CD8-positive, alpha-beta memory T cell (primary cell): Measurements from ENCODE around the gene UNC5B. TPM values are rescaled to one million over a fixed set of nuclear protein-coding genes. Genes with fewer than 3 reads are reported as not detected.

Experiments used
- CTCF ChIA-PET: fragments of 350-600 bp; sonication (Branson Sonifier 250); formaldehyde crosslinking; loops from one replicate; lab custom pipeline; 2021; ENCODE audit warnings: antibody characterized with exemption; lab: Charles Lee
- POLR2A ChIA-PET: fragments of 350-600 bp; sonication (Branson Sonifier 250); formaldehyde crosslinking; loops from one replicate; lab custom pipeline; 2021; ENCODE audit warnings: antibody characterized with exemption; lab: Charles Lee
- DNase-seq, 5 donors: peaks; one replicate each; pipeline versions ENCODE4 v3.0.0 to v3.0.0-alpha.2; 2020 to 2022; ENCODE audit warnings: mixed read lengths in 1 of 5
- H3K27ac ChIP-seq: one replicate; pipeline ENCODE4 v1.7.0; 2013; ENCODE audit warnings: low read depth, mild to moderate bottlenecking, low read length, moderate library complexity
- H3K27me3 ChIP-seq: 2 replicates; pipeline ENCODE4 v1.7.0; 2013; ENCODE audit warnings: low read length, mild to moderate bottlenecking; ENCODE audit not compliant: insufficient read depth, poor library complexity, severe bottlenecking
- H3K36me3 ChIP-seq: 2 replicates; pipeline ENCODE4 v1.7.0; 2013; ENCODE audit warnings: mild to moderate bottlenecking, low read length, moderate library complexity; ENCODE audit not compliant: insufficient read depth
- H3K4me1 ChIP-seq: 2 replicates; pipeline ENCODE4 v1.7.0; 2013; ENCODE audit warnings: mild to moderate bottlenecking, low read length, moderate library complexity; ENCODE audit not compliant: insufficient read depth
- H3K4me3 ChIP-seq: 2 replicates; pipeline ENCODE4 v1.7.0; 2013; ENCODE audit warnings: mild to moderate bottlenecking, low read length
- H3K9me3 ChIP-seq: 2 replicates; pipeline ENCODE4 v1.7.0; 2013; ENCODE audit warnings: mild to moderate bottlenecking, low read length
- H3K27ac Mint-ChIP-seq, 8 donors: one replicate each; pipeline ENCODE4 v1.8.0; 2020 to 2021; ENCODE audit warnings: mixed read lengths in 8 of 8, mild to moderate bottlenecking in 6 of 8, inconsistent platforms in 3 of 8, moderate library complexity in 3 of 8
- H3K27me3 Mint-ChIP-seq, 2 donors: one replicate each; pipeline ENCODE4 v1.8.0; 2020 to 2021; ENCODE audit warnings: mixed read lengths in 2 of 2, mild to moderate bottlenecking in 1 of 2, moderate library complexity in 1 of 2
- H3K36me3 Mint-ChIP-seq, 3 donors: one replicate each; pipeline ENCODE4 v1.8.0; 2020 to 2021; ENCODE audit warnings: mixed read lengths in 3 of 3, inconsistent platforms in 1 of 3, mild to moderate bottlenecking in 1 of 3
- H3K4me1 Mint-ChIP-seq, 3 donors: one replicate each; pipeline ENCODE4 v1.8.0; 2020 to 2021; ENCODE audit warnings: mixed read lengths in 3 of 3, inconsistent platforms in 1 of 3, mild to moderate bottlenecking in 1 of 3
- H3K4me3 Mint-ChIP-seq, 7 donors: one replicate each; pipeline ENCODE4 v1.8.0; 2020 to 2021; ENCODE audit warnings: mixed read lengths in 7 of 7, mild to moderate bottlenecking in 6 of 7, moderate library complexity in 4 of 7, inconsistent platforms in 2 of 7
- H3K9me3 Mint-ChIP-seq, 5 donors: one replicate each; pipeline ENCODE4 v1.8.0; 2020 to 2022; ENCODE audit warnings: mixed read lengths in 5 of 5, mild to moderate bottlenecking in 3 of 5, moderate library complexity in 2 of 5, inconsistent platforms in 1 of 5
- polyA plus RNA-seq: library from polyadenylated mRNA; unstranded; fragments of 300-500 nt; fragmentation: Illumina TruSeq; gene quantifications from one replicate; pipeline ENCODE4 v1.2.3, GENCODE V29; 2021
- total RNA-seq, 2 experiments: library from RNA; stranded (reverse); gene quantifications; one replicate each; pipeline ENCODE4 v1.2.3, GENCODE V29; 2021

UNC5B gene
- total and polyA plus RNA-seq, 3 experiments from 2014 or later, result 0.06 to 0.13 (median 0.11) TPM

- Mint-ChIP-seq H3K4me1 (no peaks in the 10 kb centered on the region), H3K4me3 (no peak overlapping the region), H3K36me3 (no peaks in the 10 kb centered on the region), H3K27ac (no peak overlapping the region), H3K9me3 (peaks cover 0 to 14% (median 2%) of the 10 kb centered on the region in 5 donors), H3K27me3 (peaks cover 15 to 45% of the 10 kb centered on the region in 2 donors)
- H3K27me3 ChIP-seq, result no peaks in the 10 kb centered on the region
- CTCF ChIA-PET, result no interaction called here
- no peak overlapping the region for H3K4me3 ChIP-seq
- POLR2A ChIA-PET, result no interaction called here
- H3K4me1 ChIP-seq, result no peaks in the 10 kb centered on the region
- H3K9me3 ChIP-seq, result no peaks in the 10 kb centered on the region
- no peak for DNase-seq
- H3K27ac ChIP-seq, result no peak overlapping the region
- no peaks in the 10 kb centered on the region for H3K36me3 ChIP-seq
These were observed 10.1 kb upstream of the UNC5B start for GRCh38 chr10:71202314-71202713.

GRCh38 chr10:71203124-71203523 lies 9.2 kb upstream of the UNC5B start:
- H3K27ac ChIP-seq, result no peak overlapping the region
- ChIA-PET POLR2A (no interaction called here), CTCF (no interaction called here)
- no peaks in the 10 kb centered on the region for H3K4me1 ChIP-seq
- DNase-seq, result no peak
- no peak overlapping the region for H3K4me3 ChIP-seq
- peaks cover 15 to 54% of the 10 kb centered on the region in 2 donors for H3K27me3 Mint-ChIP-seq
- H3K27me3 ChIP-seq, result no peaks in the 10 kb centered on the region
- H3K36me3 Mint-ChIP-seq, result no peaks in the 10 kb centered on the region
- no peak overlapping the region for H3K4me3 Mint-ChIP-seq
- no peaks in the 10 kb centered on the region for H3K9me3 ChIP-seq
- no peak overlapping the region for H3K27ac Mint-ChIP-seq
- peaks cover 0 to 9% (median 2%) of the 10 kb centered on the region in 5 donors for H3K9me3 Mint-ChIP-seq
- H3K4me1 Mint-ChIP-seq, result no peaks in the 10 kb centered on the region
- no peaks in the 10 kb centered on the region for H3K36me3 ChIP-seq

- peaks cover 0 to 4% (median 2%) of the 10 kb centered on the region in 5 donors for H3K9me3 Mint-ChIP-seq
- ChIA-PET CTCF (no interaction called here), POLR2A (no interaction called here)
- no peak overlapping the region for H3K27ac Mint-ChIP-seq
- H3K4me1 Mint-ChIP-seq, result no peaks in the 10 kb centered on the region
- no peak overlapping the region for H3K27ac ChIP-seq
- DNase-seq, result no peak
- H3K27me3 ChIP-seq, result no peaks in the 10 kb centered on the region
- no peaks in the 10 kb centered on the region for H3K36me3 ChIP-seq
- no peak overlapping the region for H3K4me3 Mint-ChIP-seq
- H3K9me3 ChIP-seq, result no peaks in the 10 kb centered on the region
- H3K4me3 ChIP-seq, result no peak overlapping the region
- no peaks in the 10 kb centered on the region for H3K36me3 Mint-ChIP-seq
- peaks cover 15 to 58% of the 10 kb centered on the region in 2 donors for H3K27me3 Mint-ChIP-seq
- peaks cover 1% of the 10 kb centered on the region for H3K4me1 ChIP-seq
These were observed 8.7 kb upstream of the UNC5B start for GRCh38 chr10:71203716-71204115.

GRCh38 chr10:71204746-71205145 lies 7.6 kb upstream of the UNC5B start:
- Histone ChIP-seq H3K4me1 (peaks cover 3% of the 10 kb centered on the region), H3K27ac (no peak overlapping the region), H3K36me3 (no peaks in the 10 kb centered on the region), H3K4me3 (no peak overlapping the region), H3K9me3 (no peaks in the 10 kb centered on the region), H3K27me3 (peaks cover 5% of the 10 kb centered on the region)
- ChIA-PET CTCF (no interaction called here), POLR2A (no interaction called here)
- Mint-ChIP-seq H3K27me3 (peaks cover 17 to 65% of the 10 kb centered on the region in 2 donors), H3K9me3 (no peaks in the 10 kb centered on the region), H3K36me3 (no peaks in the 10 kb centered on the region), H3K4me1 (no peaks in the 10 kb centered on the region), H3K4me3 (no peak overlapping the region), H3K27ac (no peak overlapping the region)
- DNase-seq, result no peak

- H3K36me3 Mint-ChIP-seq, result no peaks in the 10 kb centered on the region
- H3K4me3 Mint-ChIP-seq, result no peak overlapping the region
- peaks cover 3% of the 10 kb centered on the region for H3K4me1 ChIP-seq
- H3K9me3 Mint-ChIP-seq, result no peaks in the 10 kb centered on the region
- no peak overlapping the region for H3K27ac ChIP-seq
- ChIA-PET POLR2A (no interaction called here), CTCF (no interaction called here)
- no peak for DNase-seq
- peaks cover 11% of the 10 kb centered on the region for H3K27me3 ChIP-seq
- H3K27ac Mint-ChIP-seq, result no peak overlapping the region
- H3K9me3 ChIP-seq, result no peaks in the 10 kb centered on the region
- H3K4me3 ChIP-seq, result no peak overlapping the region
- H3K27me3 Mint-ChIP-seq, result peaks cover 22 to 68% of the 10 kb centered on the region in 2 donors
- no peaks in the 10 kb centered on the region for H3K36me3 ChIP-seq
- H3K4me1 Mint-ChIP-seq, result no peaks in the 10 kb centered on the region
These were observed 6.9 kb upstream of the UNC5B start for GRCh38 chr10:71205468-71205867.

- POLR2A ChIA-PET, result no interaction called here
- Histone ChIP-seq H3K27ac (no peak overlapping the region), H3K4me1 (peaks cover 3% of the 10 kb centered on the region), H3K4me3 (no peak overlapping the region), H3K36me3 (no peaks in the 10 kb centered on the region), H3K9me3 (no peaks in the 10 kb centered on the region), H3K27me3 (peaks cover 25% of the 10 kb centered on the region)
- CTCF ChIA-PET, result no interaction called here
- no peak overlapping the region for H3K4me3 Mint-ChIP-seq
- no peaks in the 10 kb centered on the region for H3K9me3 Mint-ChIP-seq
- no peak overlapping the region for H3K27ac Mint-ChIP-seq
- H3K27me3 Mint-ChIP-seq, result peaks cover 28 to 78% of the 10 kb centered on the region in 2 donors
- H3K36me3 Mint-ChIP-seq, result no peaks in the 10 kb centered on the region
- H3K4me1 Mint-ChIP-seq, result peaks cover 3 to 4% (median 3%) of the 10 kb centered on the region in 3 donors
- no peak for DNase-seq
These were observed 5.5 kb upstream of the UNC5B start for GRCh38 chr10:71206911-71207310.

- Mint-ChIP-seq H3K27ac (no peak overlapping the region), H3K4me3 (no peak overlapping the region), H3K36me3 (no peaks in the 10 kb centered on the region), H3K27me3 (peaks cover 25 to 81% of the 10 kb centered on the region in 2 donors), H3K4me1 (peaks cover 3 to 7% (median 6%) of the 10 kb centered on the region in 3 donors), H3K9me3 (no peaks in the 10 kb centered on the region)
- H3K4me1 ChIP-seq, result peaks cover 3% of the 10 kb centered on the region
- POLR2A ChIA-PET, result no interaction called here
- no peak overlapping the region for H3K4me3 ChIP-seq
- H3K9me3 ChIP-seq, result no peaks in the 10 kb centered on the region
- H3K27ac ChIP-seq, result no peak overlapping the region
- CTCF ChIA-PET, result no interaction called here
- no peak for DNase-seq
- H3K27me3 ChIP-seq, result peaks cover 27% of the 10 kb centered on the region
- no peaks in the 10 kb centered on the region for H3K36me3 ChIP-seq
These were observed 4.8 kb upstream of the UNC5B start for GRCh38 chr10:71207578-71207977.

- no peak overlapping the region for H3K4me3 Mint-ChIP-seq
- Histone ChIP-seq H3K27me3 (peaks cover 27% of the 10 kb centered on the region), H3K9me3 (no peaks in the 10 kb centered on the region), H3K4me3 (no peak overlapping the region), H3K27ac (no peak overlapping the region), H3K36me3 (no peaks in the 10 kb centered on the region), H3K4me1 (peaks cover 3% of the 10 kb centered on the region)
- POLR2A ChIA-PET, result no interaction called here
- no peak for DNase-seq
- H3K27ac Mint-ChIP-seq, result no peak overlapping the region
- H3K9me3 Mint-ChIP-seq, result no peaks in the 10 kb centered on the region
- no peaks in the 10 kb centered on the region for H3K36me3 Mint-ChIP-seq
- peaks cover 8 to 16% (median 15%) of the 10 kb centered on the region in 3 donors for H3K4me1 Mint-ChIP-seq
- CTCF ChIA-PET, result no interaction called here
- H3K27me3 Mint-ChIP-seq, result peaks cover 32 to 80% of the 10 kb centered on the region in 2 donors
These were observed 3.0 kb upstream of the UNC5B start for GRCh38 chr10:71209352-71209715.
